Stimulated activated naive CD8-positive, alpha-beta T cell treated with anti-CD3 and anti-CD28 coated beads, Interleukin-15, amount 100 ng/mL, for 72 hours (primary cell): ENCODE measurements around the gene MADD.
"Not testable (repeated sequence)": the region's sequence is repeated elsewhere in the genome, so short reads cannot be mapped to it uniquely, and the experiment has no call there.

ENCODE experiments used
- ATAC-seq: fragments of 150-1000 bp; cut with Tn5 transposase; 2 replicates; pipeline ENCODE4 v1.10.0; 2021; ENCODE audit warnings: mild to moderate bottlenecking, moderate library complexity
- DNase-seq, 2 donors: peaks; one replicate each; pipeline ENCODE4 v3.0.0; 2021 to 2022
- H3K27ac Mint-ChIP-seq, 2 donors: one replicate each; pipeline ENCODE4 v1.8.0; 2022; ENCODE audit warnings: mild to moderate bottlenecking in 2 of 2, mixed read lengths in 2 of 2, moderate library complexity in 2 of 2
- H3K27me3 Mint-ChIP-seq: one replicate; pipeline ENCODE4 v1.8.0; 2022; ENCODE audit warnings: mixed read lengths
- H3K4me1 Mint-ChIP-seq: one replicate; pipeline ENCODE4 v1.8.0; 2022; ENCODE audit warnings: mild to moderate bottlenecking, mixed read lengths
- H3K4me3 Mint-ChIP-seq, 2 donors: one replicate each; pipeline ENCODE4 v1.8.0; 2022; ENCODE audit warnings: mild to moderate bottlenecking in 2 of 2, mixed read lengths in 2 of 2, moderate library complexity in 1 of 2
- H3K9me3 Mint-ChIP-seq, 2 donors: one replicate each; pipeline ENCODE4 v1.8.0; 2022; ENCODE audit warnings: mixed read lengths in 2 of 2

MADD gene

GRCh38 chr11:47316501-47316900 lies 46.6 kb downstream of the MADD start:
- H3K9me3 Mint-ChIP-seq, ATAC-seq, H3K4me3 Mint-ChIP-seq, H3K4me1 Mint-ChIP-seq, H3K27me3 Mint-ChIP-seq, DNase-seq: not testable (repeated sequence)
- H3K27ac Mint-ChIP-seq = peak overlapping the region; percentile 60 to 81

DNA sequence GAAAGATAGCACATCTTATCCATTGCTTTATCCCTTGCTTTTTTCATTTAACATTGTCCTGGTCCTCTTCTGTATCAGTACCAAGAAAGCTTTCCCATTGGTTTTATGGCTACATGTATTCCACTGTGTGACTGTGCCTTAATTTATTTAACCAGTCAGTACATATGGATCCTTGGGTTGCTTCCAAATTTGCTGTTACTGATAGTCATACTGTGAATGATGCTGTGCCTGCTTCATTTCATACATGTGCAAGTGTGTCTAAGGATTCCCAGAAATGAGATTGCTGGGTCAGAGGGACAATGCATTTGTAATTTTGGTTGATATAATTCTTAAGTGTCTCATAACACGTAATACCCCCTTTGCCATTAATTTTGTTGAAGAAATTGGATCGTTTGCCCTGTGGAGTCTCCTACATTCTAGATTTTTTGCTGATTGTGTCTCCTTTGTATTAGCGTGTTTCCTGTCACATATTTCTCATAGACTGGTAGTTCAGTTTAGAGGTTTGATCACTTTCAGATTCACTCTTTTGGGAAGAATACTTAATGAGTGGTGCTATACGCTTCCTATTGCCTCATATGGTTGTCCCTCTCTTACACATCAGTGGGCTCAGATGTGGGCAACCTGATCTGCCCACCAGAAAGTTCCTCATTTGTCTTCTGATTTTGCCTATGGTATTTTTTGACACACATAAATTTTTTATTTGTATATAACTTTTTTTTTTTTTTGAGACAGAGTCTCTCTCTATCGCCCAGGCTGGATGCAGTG lies 47.3 kb downstream of the MADD start:
- Mint-ChIP-seq H3K27ac (peak overlapping the region in 1 of 2 donors; percentile 19), H3K4me1 (no peaks in the 10 kb centered on the region), H3K27me3 (no peaks in the 10 kb centered on the region), H3K9me3 (no peaks in the 10 kb centered on the region), H3K4me3 (no peak overlapping the region)
- DNase-seq (no peak), ATAC-seq (peak; percentile 75)

- ATAC-seq (no peak), DNase-seq (no peak)
- no peak overlapping the region for H3K27ac Mint-ChIP-seq
- no peaks in the 10 kb centered on the region for H3K9me3 Mint-ChIP-seq
- no peaks in the 10 kb centered on the region for H3K4me1 Mint-ChIP-seq
- no peak overlapping the region for H3K4me3 Mint-ChIP-seq
- H3K27me3 Mint-ChIP-seq = no peaks in the 10 kb centered on the region
Measured at GRCh38 chr11:47318166-47318565, 48.2 kb downstream of the MADD start.

- DNase-seq (no peak), ATAC-seq (no peak)
- H3K9me3 Mint-ChIP-seq = no peaks in the 10 kb centered on the region
- H3K4me3 Mint-ChIP-seq = no peak overlapping the region
- no peaks in the 10 kb centered on the region for H3K27me3 Mint-ChIP-seq
- no peaks in the 10 kb centered on the region for H3K4me1 Mint-ChIP-seq
- H3K27ac Mint-ChIP-seq = peak overlapping the region in 1 of 2 donors; percentile 30
Measured at GRCh38 chr11:47324520-47324919, 54.6 kb downstream of the MADD start.

DNA sequence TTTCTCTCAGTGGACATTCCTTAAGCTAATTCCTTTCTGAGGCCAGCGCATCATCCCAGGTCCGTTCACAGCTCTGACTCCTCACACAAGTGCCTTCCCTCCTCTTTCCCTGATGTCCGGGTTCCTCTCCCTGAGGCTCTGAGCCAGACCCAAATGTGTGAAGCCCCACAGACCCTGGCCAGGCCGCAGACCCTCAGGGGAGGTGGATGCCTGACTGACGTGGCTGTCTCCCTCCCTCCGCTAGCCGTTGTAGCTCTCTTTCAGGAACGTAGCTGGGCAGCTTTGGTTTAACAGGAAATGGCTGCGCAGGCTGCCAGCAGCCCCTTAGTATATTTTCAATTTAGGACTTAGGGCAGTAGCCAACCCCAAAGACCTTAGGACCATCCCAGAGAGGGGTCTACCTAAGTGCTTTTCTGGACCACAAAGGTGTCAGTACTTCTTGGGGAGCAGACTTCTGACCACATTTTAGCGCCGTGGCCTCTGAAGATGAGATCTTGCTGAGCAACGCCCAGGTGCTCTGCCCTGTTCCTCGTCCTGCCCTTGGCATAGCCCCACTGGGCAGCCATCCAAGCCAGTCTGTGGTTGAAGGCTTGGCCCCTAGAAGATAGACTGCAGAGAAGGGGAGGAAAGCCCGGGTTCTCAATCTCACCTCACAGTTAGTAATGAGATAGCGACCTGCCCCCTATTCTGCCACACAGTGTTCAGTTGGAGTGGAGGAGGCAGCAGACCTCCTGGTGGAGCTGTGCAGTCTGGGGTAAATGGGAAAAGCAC lies 55.5 kb downstream of the MADD start:
- H3K27ac Mint-ChIP-seq = peak overlapping the region in 1 of 2 donors; percentile 62
- DNase-seq (no peak), ATAC-seq (no peak)
- no peaks in the 10 kb centered on the region for H3K9me3 Mint-ChIP-seq
- H3K4me1 Mint-ChIP-seq = no peaks in the 10 kb centered on the region
- no peaks in the 10 kb centered on the region for H3K27me3 Mint-ChIP-seq
- H3K4me3 Mint-ChIP-seq = no peak overlapping the region

DNA sequence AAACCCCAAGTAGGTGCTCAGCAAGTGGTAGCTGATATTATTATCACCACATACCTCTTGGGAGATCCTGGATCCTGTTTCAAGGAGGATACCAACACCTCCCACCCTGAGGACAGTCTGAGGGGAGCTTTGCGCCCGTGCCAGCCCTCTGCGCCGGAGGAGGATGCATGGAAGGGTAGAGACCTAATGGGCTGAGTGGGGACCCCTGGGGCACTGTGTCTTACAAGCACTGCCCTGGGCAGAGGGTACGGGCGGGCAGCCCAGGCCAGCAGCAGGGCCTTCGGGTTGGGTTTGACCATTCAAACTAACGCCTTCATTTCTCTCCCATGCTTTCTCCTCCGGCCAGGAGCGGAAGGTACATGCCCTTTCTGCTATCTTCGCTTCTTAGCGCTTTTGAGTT lies 56.3 kb downstream of the MADD start:
- no peak for DNase-seq
- no peak for ATAC-seq
- no peaks in the 10 kb centered on the region for H3K27me3 Mint-ChIP-seq

DNA sequence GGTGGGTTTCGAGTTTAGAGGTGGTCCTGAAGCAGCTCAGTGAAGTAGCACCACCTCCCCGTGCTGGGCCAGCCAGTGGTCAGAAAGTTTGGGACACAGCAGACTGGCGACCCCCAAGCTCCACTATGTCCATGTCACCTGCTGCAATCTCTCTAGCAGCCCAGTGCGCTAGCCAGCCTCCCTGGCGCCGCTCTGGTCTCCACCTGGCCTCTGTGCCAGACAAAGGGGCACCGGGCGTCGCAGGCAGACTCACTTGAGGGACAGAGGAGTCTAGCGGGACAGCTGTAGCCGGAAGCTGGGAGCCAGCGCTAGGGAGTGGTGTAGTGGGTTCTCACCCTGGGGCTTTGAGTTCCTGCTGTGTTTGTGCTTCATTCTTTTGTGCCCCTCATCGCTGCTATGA lies 57.1 kb downstream of the MADD start:
- Mint-ChIP-seq H3K27ac (peak overlapping the region in 1 of 2 donors; percentile 22), H3K9me3 (no peaks in the 10 kb centered on the region), H3K4me1 (no peaks in the 10 kb centered on the region), H3K4me3 (no peak overlapping the region), H3K27me3 (no peaks in the 10 kb centered on the region)
- DNase-seq (no peak), ATAC-seq (no peak)

More for the DNA sequence above, 56.3 kb downstream of the MADD start:
- Mint-ChIP-seq H3K4me3 (no peak overlapping the region), H3K4me1 (no peaks in the 10 kb centered on the region), H3K27ac (peak overlapping the region in 1 of 2 donors; percentile 51), H3K9me3 (no peaks in the 10 kb centered on the region)

DNA sequence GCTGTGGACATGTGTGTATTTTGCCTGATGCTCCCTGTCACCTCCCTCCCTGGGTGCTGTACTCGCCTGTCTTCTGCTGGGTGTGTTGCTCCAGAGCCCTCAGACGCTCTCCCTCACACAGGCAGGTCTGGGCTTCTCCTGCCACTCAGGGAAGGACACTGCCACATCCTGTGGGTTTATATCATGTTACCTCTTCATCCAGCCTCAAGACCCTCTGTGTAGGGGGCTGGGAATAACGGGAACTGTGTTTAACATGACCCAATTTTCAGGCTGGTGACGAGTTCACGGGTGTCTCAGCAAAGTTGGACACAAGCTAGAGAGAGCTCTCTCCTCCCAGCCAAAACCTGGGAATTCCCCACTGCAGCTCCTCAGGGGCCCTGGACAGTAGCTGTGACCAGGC lies 58.0 kb downstream of the MADD start:
- Mint-ChIP-seq H3K4me3 (no peak overlapping the region), H3K9me3 (no peaks in the 10 kb centered on the region), H3K4me1 (no peaks in the 10 kb centered on the region), H3K27ac (peak overlapping the region; percentile 52 to 91), H3K27me3 (no peaks in the 10 kb centered on the region)
- ATAC-seq (no peak), DNase-seq (no peak)

DNA sequence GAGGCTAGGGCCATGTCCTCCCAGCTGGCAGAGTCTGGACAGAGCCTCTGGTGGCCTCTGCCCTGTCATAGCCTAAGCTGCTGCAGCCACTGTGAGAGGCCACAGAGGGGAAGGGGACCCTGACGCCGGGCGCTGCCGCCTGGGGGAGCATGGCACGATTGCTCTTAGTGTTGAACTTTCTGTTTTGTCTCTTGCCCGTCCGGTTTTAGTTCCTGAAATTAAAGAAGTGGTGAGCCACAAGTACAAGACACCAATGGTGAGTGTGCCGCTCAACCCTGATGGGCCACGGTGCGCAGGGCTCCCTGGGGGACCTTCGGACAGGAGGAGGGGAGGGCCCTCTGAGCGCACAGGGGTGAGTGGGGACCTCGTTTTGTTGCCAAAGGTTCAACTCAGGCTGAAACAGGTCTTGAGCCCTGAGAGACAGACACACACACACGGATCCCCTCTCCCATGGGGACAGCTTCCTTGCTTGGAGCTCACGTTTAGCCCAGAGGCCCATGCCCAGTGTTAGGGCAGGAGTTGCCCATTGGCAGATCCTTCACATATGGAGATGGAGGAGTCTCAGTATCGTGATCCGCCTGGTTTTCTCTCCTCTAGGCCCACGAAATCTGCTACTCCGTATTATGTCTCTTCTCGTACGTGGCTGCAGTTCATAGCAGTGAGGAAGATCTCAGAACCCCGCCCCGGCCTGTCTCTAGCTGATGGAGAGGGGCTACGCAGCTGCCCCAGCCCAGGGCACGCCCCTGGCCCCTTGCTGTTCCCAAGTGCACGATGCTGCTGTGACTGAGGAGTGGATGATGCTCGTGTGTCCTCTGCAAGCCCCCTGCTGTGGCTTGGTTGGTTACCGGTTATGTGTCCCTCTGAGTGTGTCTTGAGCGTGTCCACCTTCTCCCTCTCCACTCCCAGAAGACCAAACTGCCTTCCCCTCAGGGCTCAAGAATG lies 58.8 kb downstream of the MADD start:
- no peak for DNase-seq
- H3K4me3 Mint-ChIP-seq = no peak overlapping the region
- no peak for ATAC-seq
- H3K9me3 Mint-ChIP-seq = no peaks in the 10 kb centered on the region
- no peaks in the 10 kb centered on the region for H3K4me1 Mint-ChIP-seq
- no peaks in the 10 kb centered on the region for H3K27me3 Mint-ChIP-seq
- peak overlapping the region in 1 of 2 donors; percentile 45 for H3K27ac Mint-ChIP-seq

- Mint-ChIP-seq H3K4me1 (no peaks in the 10 kb centered on the region), H3K4me3 (no peak overlapping the region), H3K27me3 (no peaks in the 10 kb centered on the region), H3K27ac (peak overlapping the region in 1 of 2 donors; percentile 62), H3K9me3 (no peaks in the 10 kb centered on the region)
- no peak for ATAC-seq
- DNase-seq = no peak
Measured at GRCh38 chr11:47329431-47329986, 59.6 kb downstream of the MADD start.

DNA sequence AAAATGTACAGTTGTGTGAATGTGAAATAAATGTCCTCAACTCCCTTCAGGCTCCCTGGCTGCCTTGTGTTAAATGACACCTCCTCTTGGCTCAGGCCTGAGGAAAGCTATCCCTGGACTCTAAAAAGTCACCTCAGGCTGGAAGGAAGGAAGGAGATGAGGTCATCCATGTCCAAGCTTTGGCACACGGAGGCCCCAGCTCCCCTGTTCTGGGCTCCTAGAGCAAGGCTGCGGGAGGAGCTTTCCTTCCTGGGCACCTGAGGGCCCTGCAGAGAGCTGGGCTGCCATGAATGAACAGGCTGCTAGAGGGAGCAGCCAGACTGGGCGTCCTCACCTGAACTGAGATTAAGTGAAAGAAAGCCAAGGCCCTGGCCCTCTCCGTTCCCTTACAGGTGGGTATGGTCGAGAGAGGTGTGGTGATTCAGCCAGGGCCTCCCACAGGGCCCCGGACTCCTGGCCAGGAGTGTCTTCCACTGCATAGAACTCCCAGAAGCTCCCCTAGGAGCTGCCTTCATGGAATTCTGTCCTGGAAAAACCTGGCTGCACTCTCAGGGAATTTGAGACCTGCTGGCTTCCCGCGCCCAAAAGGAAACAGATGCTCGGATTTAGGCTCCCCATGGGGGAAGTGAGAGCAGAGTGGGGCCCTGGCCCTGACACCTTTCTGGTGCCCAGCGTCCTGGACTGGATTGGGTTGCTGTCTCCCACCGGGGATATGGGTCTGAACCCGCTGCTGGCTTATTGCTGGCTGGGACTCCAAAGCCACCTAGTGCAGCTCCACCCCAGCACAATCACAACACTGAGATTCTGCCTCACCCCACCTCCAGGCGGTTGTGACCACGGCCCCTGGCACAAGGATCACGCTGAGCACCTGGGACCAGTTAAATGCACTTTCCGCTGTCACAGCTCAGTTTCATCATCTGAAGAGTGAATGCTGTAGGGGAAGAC lies 60.3 kb downstream of the MADD start:
- Mint-ChIP-seq H3K9me3 (no peaks in the 10 kb centered on the region), H3K27me3 (no peaks in the 10 kb centered on the region), H3K27ac (peak overlapping the region in 1 of 2 donors; percentile 33), H3K4me3 (no peak overlapping the region), H3K4me1 (no peaks in the 10 kb centered on the region)
- DNase-seq (no peak), ATAC-seq (no peak)

GRCh38 chr11:47331454-47332302 lies 61.7 kb downstream of the MADD start:
- peak overlapping the region in 1 of 2 donors; percentile 53 for H3K27ac Mint-ChIP-seq
- no peak overlapping the region for H3K4me3 Mint-ChIP-seq
- no peaks in the 10 kb centered on the region for H3K9me3 Mint-ChIP-seq
- peak; percentile 16 for ATAC-seq
- DNase-seq = no peak
- H3K4me1 Mint-ChIP-seq = no peaks in the 10 kb centered on the region
- no peaks in the 10 kb centered on the region for H3K27me3 Mint-ChIP-seq

DNA sequence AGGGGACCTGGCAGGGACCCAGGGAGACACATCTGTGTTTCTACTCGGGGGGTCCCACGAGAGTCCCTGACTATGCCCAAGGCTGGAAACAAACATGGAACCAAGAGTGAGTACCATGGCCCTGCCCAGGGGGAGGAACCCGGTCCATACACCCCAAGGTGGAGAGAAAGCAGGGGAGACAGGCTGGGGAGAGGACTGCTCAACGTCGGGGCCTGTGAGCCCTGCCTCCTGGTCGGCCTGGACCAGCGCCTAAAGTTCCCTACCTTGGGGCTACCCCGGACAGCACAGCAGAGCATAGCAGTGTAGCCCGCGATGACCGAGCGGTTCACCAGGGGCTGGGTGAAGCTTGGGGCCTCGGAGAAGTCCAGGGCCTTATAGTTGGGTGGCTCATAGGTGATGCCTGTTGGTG lies 62.4 kb downstream of the MADD start:
- ATAC-seq (peak; percentile 14), DNase-seq (no peak)
- H3K9me3 Mint-ChIP-seq = no peaks in the 10 kb centered on the region
- no peaks in the 10 kb centered on the region for H3K4me1 Mint-ChIP-seq
- H3K27me3 Mint-ChIP-seq = no peaks in the 10 kb centered on the region
- H3K4me3 Mint-ChIP-seq = no peak overlapping the region
- peak overlapping the region in 1 of 2 donors; percentile 43 for H3K27ac Mint-ChIP-seq
